SKM-1 treated with dmso at 0.1 percent for 144 hours (cell line): ENCODE results near the gene FRMD4A.
A peak's percentile ranks its signal among the peaks of the same experiment; 100 is the strongest.
"Not testable (repeated sequence)": the region's sequence is repeated elsewhere in the genome, so short reads cannot be mapped to it uniquely, and the experiment has no call there.

Source experiments
- DNase-seq: peaks from one replicate; lab custom pipeline; 2025; ENCODE audit not compliant: unreplicated experiment; lab: John Stamatoyannopoulos, UW

FRMD4A gene

GRCh38 chr10:13803566-13804554 lies 526.9 kb downstream of the FRMD4A start:
- DNase-seq, result no peak

- no peak for DNase-seq
Measured at GRCh38 chr10:13801907-13802288, 528.8 kb downstream of the FRMD4A start.

GRCh38 chr10:13801156-13801906 lies 529.4 kb downstream of the FRMD4A start:
- DNase-seq, result no peak

GRCh38 chr10:13797164-13797563 lies 533.6 kb downstream of the FRMD4A start:
- no peak for DNase-seq

- no peak for DNase-seq
Measured at GRCh38 chr10:13795653-13796555, 534.8 kb downstream of the FRMD4A start.

- no peak for DNase-seq
Measured at GRCh38 chr10:13794992-13795612, 535.6 kb downstream of the FRMD4A start.

- DNase-seq, result no peak
Measured at GRCh38 chr10:13792006-13792405, 538.7 kb downstream of the FRMD4A start.

GRCh38 chr10:13791483-13791882 lies 539.2 kb downstream of the FRMD4A start:
- no peak for DNase-seq

GRCh38 chr10:13790196-13790595 lies 540.5 kb downstream of the FRMD4A start:
- no peak for DNase-seq

- DNase-seq, result no peak
Measured at GRCh38 chr10:13789448-13789829, 541.3 kb downstream of the FRMD4A start.

GRCh38 chr10:13788711-13789447 lies 541.8 kb downstream of the FRMD4A start:
- no peak for DNase-seq

- DNase-seq, result no peak
Measured at GRCh38 chr10:13788320-13788600, 542.5 kb downstream of the FRMD4A start.

- no peak for DNase-seq
Measured at GRCh38 chr10:13787015-13787421, 543.7 kb downstream of the FRMD4A start.

GRCh38 chr10:13784067-13784466 lies 546.7 kb downstream of the FRMD4A start:
- peak; percentile 12 for DNase-seq

- DNase-seq, result no peak
Measured at GRCh38 chr10:13779748-13780147, 551.0 kb downstream of the FRMD4A start.

GRCh38 chr10:13778693-13778960 lies 552.1 kb downstream of the FRMD4A start:
- DNase-seq, result not testable (repeated sequence)

- DNase-seq, result no peak
Measured at GRCh38 chr10:13776861-13777311, 553.8 kb downstream of the FRMD4A start.

- no peak for DNase-seq
Measured at GRCh38 chr10:13775786-13776775, 554.6 kb downstream of the FRMD4A start.

GRCh38 chr10:13774303-13774893 lies 556.3 kb downstream of the FRMD4A start:
- DNase-seq, result no peak
